ENCODE results near the gene TRUB2.
A peak's percentile ranks its signal among the peaks of the same experiment; 100 is the strongest.

The TRUB2 gene

GRCh38 chr9:128343855-128344254, 21.6 kb upstream of the TRUB2 start:
- H3K4me3 ChIP-seq (ENCODE audit: low read depth, low read length), result no peak overlapping the region
- POLR2A ChIA-PET, result interaction anchor here (0.6 to 1.0 kb wide), 2 partner anchors 21 to 27 kb away, joined by 3 read pairs; no protein-coding TSS in a partner anchor
- CTCF ChIA-PET, result interaction anchor here (0.8 to 6.9 kb wide), 7 partner anchors 8 to 95 kb away, joined by 3 to 79 read pairs (median 3); no protein-coding TSS in a partner anchor
- no peak for DNase-seq (ENCODE audit: low read depth, low spot score)
- TF ChIP-seq CTCF (IDR thresholded peaks at IDR 0.05; ENCODE audit: insufficient read depth, low read length, missing control alignments), result no peak

DNA sequence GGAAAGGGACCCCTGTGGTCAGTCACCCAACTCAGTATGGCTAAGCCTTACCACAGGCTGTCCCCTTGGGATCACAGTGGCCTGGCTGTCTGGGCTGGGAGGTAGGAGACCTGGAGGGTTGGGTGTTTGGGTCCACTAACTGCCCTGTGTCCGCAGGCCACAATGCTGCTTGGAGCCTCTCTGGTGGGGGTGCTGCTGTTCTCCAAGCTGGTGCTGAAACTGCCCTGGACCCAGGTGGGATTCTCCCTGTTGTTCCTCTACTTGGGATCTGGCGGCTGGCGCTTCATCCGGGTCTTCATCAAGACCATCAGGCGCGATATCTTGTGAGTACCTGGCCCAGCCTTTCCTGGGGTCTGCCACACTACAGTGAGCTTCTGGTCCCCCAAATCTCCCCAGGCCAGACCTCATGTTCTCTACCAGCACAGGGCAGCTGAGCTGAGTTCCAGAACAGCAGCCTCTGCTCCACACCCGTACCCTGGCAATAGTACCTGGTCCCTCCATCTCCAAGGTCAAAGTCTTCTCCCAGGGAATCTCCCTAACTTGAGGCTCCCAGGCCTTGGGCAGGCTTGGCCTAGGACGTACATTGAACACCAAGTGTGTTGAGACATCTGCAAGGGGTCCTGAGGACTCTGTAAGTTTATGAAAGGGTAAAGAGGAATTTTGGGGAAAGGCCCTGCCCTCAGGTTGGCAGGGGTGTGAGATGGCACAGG, 20.9 kb upstream of the TRUB2 start:
- ChIA-PET POLR2A (interaction anchor here (1.0 kb wide), 1 partner anchor 22 kb away, joined by 3 read pairs; no protein-coding TSS in a partner anchor), CTCF (interaction anchor here (0.7 to 6.9 kb wide), 6 partner anchors 13 to 96 kb away, joined by 3 to 79 read pairs (median 3); no protein-coding TSS in a partner anchor)
- TF ChIP-seq CTCF (IDR thresholded peaks at IDR 0.05; ENCODE audit: insufficient read depth, low read length, missing control alignments), result no peak
- H3K4me3 ChIP-seq (ENCODE audit: low read depth, low read length), result no peak overlapping the region
- DNase-seq (ENCODE audit: low read depth, low spot score), result no peak

DNA sequence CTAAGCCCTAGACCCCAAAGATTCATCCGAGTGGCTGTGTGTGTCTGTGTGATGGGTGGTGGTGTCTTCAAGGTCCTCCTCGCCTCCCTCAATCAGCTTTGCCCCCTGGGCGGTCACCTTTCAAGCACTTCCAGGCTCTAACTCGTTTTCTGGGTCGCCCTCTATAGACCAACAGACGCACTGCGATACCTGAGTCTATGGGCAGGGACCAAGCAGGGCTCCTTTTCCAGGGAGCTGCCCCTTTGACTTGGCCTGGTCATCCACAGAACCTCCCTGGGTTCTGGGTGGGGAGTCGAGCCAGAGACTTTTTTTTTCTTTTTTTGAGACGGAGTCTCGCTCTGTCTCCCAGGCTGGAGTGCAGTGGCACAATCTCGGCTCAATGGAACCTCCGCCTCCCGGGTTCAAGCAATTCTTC, 19.2 kb upstream of the TRUB2 start:
- TF ChIP-seq CTCF (IDR thresholded peaks at IDR 0.05; ENCODE audit: insufficient read depth, low read length, missing control alignments), result peak; percentile 79
- ChIA-PET CTCF (interaction anchor here (0.8 to 6.9 kb wide), 21 partner anchors 9 to 150 kb away, joined by 3 to 79 read pairs (median 6); partner anchors contain the start of genes CERCAM, CIZ1 and URM1), POLR2A (interaction anchor here (0.7 to 1.1 kb wide), 3 partner anchors 16 to 42 kb away, joined by 3 to 4 read pairs (median 4); partner anchors contain the start of gene URM1)
- peak overlapping the region; percentile 82 for H3K4me3 ChIP-seq (ENCODE audit: low read depth, low read length)
- no peak for DNase-seq (ENCODE audit: low read depth, low spot score)

GRCh38 chr9:128340691-128341434, 18.6 kb upstream of the TRUB2 start:
- ChIA-PET CTCF (interaction anchor here (1.0 to 6.9 kb wide), 20 partner anchors 8 to 139 kb away, joined by 3 to 79 read pairs (median 6); partner anchors contain the start of genes CERCAM and URM1), POLR2A (interaction anchor here (0.7 to 1.1 kb wide), 3 partner anchors 16 to 41 kb away, joined by 3 to 4 read pairs (median 4); partner anchors contain the start of gene URM1)

More at GRCh38 chr9:128340691-128341434, 18.6 kb upstream of the TRUB2 start:
- no peak for TF ChIP-seq CTCF (IDR thresholded peaks at IDR 0.05; ENCODE audit: insufficient read depth, low read length, missing control alignments)
- DNase-seq (ENCODE audit: low read depth, low spot score), result no peak
- peak overlapping the region; percentile 82 for H3K4me3 ChIP-seq (ENCODE audit: low read depth, low read length)
